ENCODE measurements around the gene C20orf204. TPM values are rescaled to one million over a fixed set of nuclear protein-coding genes. Genes with fewer than 3 reads are reported as not detected.

Gene C20orf204
- total and polyA plus RNA-seq, 10 of the 15 experiments (the other 5 are each of a cell fraction or from before 2014, with no cell fraction given): 0.24 to 56.0 (median 12.4) TPM

- TF ChIP-seq SUZ12 (IDR thresholded peaks at IDR 0.05; ENCODE audit: unreplicated experiment) (no peak), IKZF1 (conservative IDR thresholded peaks at IDR 0.05) (peak; percentile 76), TBL1XR1 (IDR thresholded peaks at IDR 0.05; ENCODE audit: low read depth, low read length) (peak; percentile 23; the same call in 1 of the 2 replicates), SREBF2 (IDR thresholded peaks at IDR 0.05; ENCODE audit: low read length) (no peak), MAX (IDR thresholded peaks at IDR 0.05; ENCODE audit: low read depth, low read length) (no peak), ZNF274 (IDR thresholded peaks at IDR 0.05; ENCODE audit: insufficient read depth, insufficient read length) (no peak), MTA3 (IDR thresholded peaks at IDR 0.05; ENCODE audit: borderline replicate concordance, low read length) (no peak), SUPT20H (IDR thresholded peaks at IDR 0.05; ENCODE audit: borderline replicate concordance, control insufficient read depth, low read depth, low read length) (no peak), ZNF207 (IDR thresholded peaks at IDR 0.05; ENCODE audit: borderline replicate concordance) (no peak), ESRRA (IDR thresholded peaks at IDR 0.05; ENCODE audit: low read length) (no peak), PAX5 (IDR thresholded peaks at IDR 0.05; ENCODE audit: borderline replicate concordance, low read depth, low read length) (peak; percentile 53; the same call in 1 of the 2 replicates), CTCF (IDR thresholded peaks at IDR 0.05 in 2 of 3, conservative IDR thresholded peaks at IDR 0.05 in 1 of 3; ENCODE audit: control insufficient read depth in 2 of 3, extremely low read depth in 1 of 3, insufficient read depth in 1 of 3, low read depth in 3 of 3, low read length in 3 of 3) (no peak), NR2C2 (IDR thresholded peaks at IDR 0.05; ENCODE audit: borderline replicate concordance, control insufficient read depth, insufficient read length, low read depth) (no peak), RELA (IDR thresholded peaks at IDR 0.05; ENCODE audit: borderline replicate concordance, partially characterized antibody) (no peak), MLLT1 (IDR thresholded peaks at IDR 0.05) (no peak), EGR1 (IDR thresholded peaks at IDR 0.05; ENCODE audit: borderline replicate concordance in 1 of 2, low read depth in 2 of 2, low read length in 2 of 2) (no peak), YY1 (IDR thresholded peaks at IDR 0.05; ENCODE audit: low read depth, low read length) (no peak), RCOR1 (conservative IDR thresholded peaks at IDR 0.05; ENCODE audit: low read depth, low read length) (no peak)
- TF ChIP-seq, protein P1, sequence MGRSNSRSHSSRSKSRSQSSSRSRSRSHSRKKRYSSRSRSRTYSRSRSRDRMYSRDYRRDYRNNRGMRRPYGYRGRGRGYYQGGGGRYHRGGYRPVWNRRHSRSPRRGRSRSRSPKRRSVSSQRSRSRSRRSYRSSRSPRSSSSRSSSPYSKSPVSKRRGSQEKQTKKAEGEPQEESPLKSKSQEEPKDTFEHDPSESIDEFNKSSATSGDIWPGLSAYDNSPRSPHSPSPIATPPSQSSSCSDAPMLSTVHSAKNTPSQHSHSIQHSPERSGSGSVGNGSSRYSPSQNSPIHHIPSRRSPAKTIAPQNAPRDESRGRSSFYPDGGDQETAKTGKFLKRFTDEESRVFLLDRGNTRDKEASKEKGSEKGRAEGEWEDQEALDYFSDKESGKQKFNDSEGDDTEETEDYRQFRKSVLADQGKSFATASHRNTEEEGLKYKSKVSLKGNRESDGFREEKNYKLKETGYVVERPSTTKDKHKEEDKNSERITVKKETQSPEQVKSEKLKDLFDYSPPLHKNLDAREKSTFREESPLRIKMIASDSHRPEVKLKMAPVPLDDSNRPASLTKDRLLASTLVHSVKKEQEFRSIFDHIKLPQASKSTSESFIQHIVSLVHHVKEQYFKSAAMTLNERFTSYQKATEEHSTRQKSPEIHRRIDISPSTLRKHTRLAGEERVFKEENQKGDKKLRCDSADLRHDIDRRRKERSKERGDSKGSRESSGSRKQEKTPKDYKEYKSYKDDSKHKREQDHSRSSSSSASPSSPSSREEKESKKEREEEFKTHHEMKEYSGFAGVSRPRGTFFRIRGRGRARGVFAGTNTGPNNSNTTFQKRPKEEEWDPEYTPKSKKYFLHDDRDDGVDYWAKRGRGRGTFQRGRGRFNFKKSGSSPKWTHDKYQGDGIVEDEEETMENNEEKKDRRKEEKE (IDR thresholded peaks at IDR 0.05): no peak
- TF ChIP-seq, protein P2, sequence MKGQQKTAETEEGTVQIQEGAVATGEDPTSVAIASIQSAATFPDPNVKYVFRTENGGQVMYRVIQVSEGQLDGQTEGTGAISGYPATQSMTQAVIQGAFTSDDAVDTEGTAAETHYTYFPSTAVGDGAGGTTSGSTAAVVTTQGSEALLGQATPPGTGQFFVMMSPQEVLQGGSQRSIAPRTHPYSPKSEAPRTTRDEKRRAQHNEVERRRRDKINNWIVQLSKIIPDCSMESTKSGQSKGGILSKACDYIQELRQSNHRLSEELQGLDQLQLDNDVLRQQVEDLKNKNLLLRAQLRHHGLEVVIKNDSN (IDR thresholded peaks at IDR 0.05; ENCODE audit: borderline replicate concordance, extremely low read length, insufficient read depth, low read depth, low read length): no peak
These were observed 41.1 kb downstream of the C20orf204 start (continued) for GRCh38 chr20:64077094-64077493.

Data from GM12878 (cell line).